K562 (cell line): ENCODE measurements around the gene CCK. TPM values are rescaled to one million over a fixed set of nuclear protein-coding genes. Genes with fewer than 3 reads are reported as not detected.

ENCODE experiments used
- BRF2 ChIP-seq: IDR thresholded peaks from 3 replicates; pipeline ENCODE4 v1.6.1; 2011; ENCODE audit warnings: borderline replicate concordance, mild to moderate bottlenecking; ENCODE audit not compliant: insufficient read length, insufficient read depth
- CEBPZ ChIP-seq: fragments of 150-350 bp; IDR thresholded peaks from 2 replicates; pipeline ENCODE4 v1.6.1; 2014; ENCODE audit warnings: low read depth, mild to moderate bottlenecking, low read length, borderline replicate concordance
- FOXA3 ChIP-seq, 2 experiments: fragments of 450-650 bp in 1 of 2; sonication (generic) in 1 of 2; formaldehyde crosslinking; IDR thresholded peaks in 1 of 2; conservative IDR thresholded peaks in 1 of 2; 2 replicates each; pipeline versions ENCODE4 v1.4.0 to v1.8.0; 2020 to 2022; ENCODE audit warnings: mild to moderate bottlenecking in 2 of 2, missing genetic modification reagents in 1 of 2
- FOXP1 ChIP-seq: sonication (generic); formaldehyde crosslinking; IDR thresholded peaks from 2 replicates; pipeline ENCODE4 v1.8.0; 2022; ENCODE audit warnings: mild to moderate bottlenecking, missing genetic modification reagents
- MNT ChIP-seq, 2 experiments: fragments of 450-650 bp; conservative IDR thresholded peaks; 2 replicates each; pipeline ENCODE4 v1.6.1; 2017; ENCODE audit warnings: mild to moderate bottlenecking in 2 of 2, moderate library complexity in 2 of 2
- RBM17 ChIP-seq: fragments of 200-400 bp; formaldehyde crosslinking; IDR thresholded peaks from 2 replicates; pipeline ENCODE4 v1.6.1; 2017; ENCODE audit warnings: low read depth, mild to moderate bottlenecking, low read length, borderline replicate concordance
- ZNF253 ChIP-seq: fragments of 250-450 bp; sonication (Bioruptor Pico); conservative IDR thresholded peaks from 2 replicates; pipeline ENCODE4 v1.6.1; 2021; ENCODE audit warnings: mild to moderate bottlenecking
- polyA plus RNA-seq, 8 experiments: library from polyadenylated mRNA; depleted of rRNA in 4 of 8; stranded (reverse) in 5 of 8; unstranded in 3 of 8; fragments of >200 nt; fragmentation: Nextera tagmentation in 2 of 8; fragmentation: Illumina TruSeq in 1 of 8; extraction: Ambion mirVana in 2 of 8; extraction: Trizol in 1 of 8; gene quantifications; 2 replicates each; pipeline versions ENCODE4 v1.2.1 to v1.2.3, GENCODE V29; 2011 to 2014; ENCODE audit warnings: inconsistent platforms in 1 of 8, missing spikeins in 1 of 8
- total RNA-seq, 7 experiments: library from RNA; depleted of rRNA in 6 of 7; stranded (reverse); fragments of >200 nt in 6 of 7; fragmentation: Illumina TruSeq in 2 of 7; extraction: Trizol in 2 of 7; gene quantifications; 2 replicates each; pipeline versions ENCODE4 v1.2.1 to v1.2.3, GENCODE V29; 2011 to 2021; ENCODE audit warnings: low replicate concordance in 1 of 7

The CCK gene
- total and polyA plus RNA-seq, 9 of the 15 experiments (the other 6 are each of a cell fraction or from before 2014, with no cell fraction given): not detected

- TF ChIP-seq FOXA3 (CRISPR knock-in tag; conservative IDR thresholded peaks at IDR 0.05 in 1 of 2, IDR thresholded peaks at IDR 0.05 in 1 of 2) (no peak), RBM17 (no peak), CEBPZ (no peak), BRF2 (no peak), ZNF253 (CRISPR knock-in tag) (no peak), FOXP1 (CRISPR knock-in tag) (no peak), MNT (conservative IDR thresholded peaks at IDR 0.05) (no peak)
- TF ChIP-seq, all 486 proteins: peak for 0
Observed at GRCh38 chr3:42230860-42231259, 35.1 kb downstream of the CCK start (continued).
